ENCODE data around the gene TM7SF2.

TM7SF2 gene

GRCh38 chr11:65156256-65156655 lies 44.6 kb downstream of the TM7SF2 start:
- Histone ChIP-seq H3K9me3 (ENCODE audit: low read length) (no peaks in the 10 kb centered on the region), H3K4me1 (ENCODE audit: insufficient read depth, low read length, severe bottlenecking) (peaks cover 16% of the 10 kb centered on the region), H3K9me2 (ENCODE audit: low read depth, low read length) (no peaks in the 10 kb centered on the region), H3K79me2 (ENCODE audit: insufficient read depth, low read length) (no peaks in the 10 kb centered on the region), H3K27ac (ENCODE audit: low read depth, low read length, poor library complexity, severe bottlenecking) (no peak overlapping the region), H4K20me1 (ENCODE audit: insufficient read depth, low read length) (no peaks in the 10 kb centered on the region), H2AFZ (ENCODE audit: low read length) (no peak overlapping the region), H3K9ac (ENCODE audit: low read length) (no peak overlapping the region), H3K27me3 (ENCODE audit: insufficient read depth, low read length) (no peaks in the 10 kb centered on the region), H3K36me3 (ENCODE audit: insufficient read depth, low read length) (no peaks in the 10 kb centered on the region), H3K4me2 (ENCODE audit: low read length) (no peak overlapping the region), H3K4me3 (ENCODE audit: low read depth, low read length, poor library complexity, severe bottlenecking) (no peak overlapping the region), H3F3A (ENCODE audit: insufficient read depth, low read length) (no peaks in the 10 kb centered on the region)
- TF ChIP-seq EZH2 (IDR thresholded peaks at IDR 0.05; ENCODE audit: borderline replicate concordance, low read length) (no peak), CTCF (IDR thresholded peaks at IDR 0.05; ENCODE audit: low read length) (no peak)

GRCh38 chr11:65156926-65157325 lies 45.3 kb downstream of the TM7SF2 start:
- Histone ChIP-seq H3K79me2 (ENCODE audit: insufficient read depth, low read length) (no peaks in the 10 kb centered on the region), H3K27ac (ENCODE audit: low read depth, low read length, poor library complexity, severe bottlenecking) (no peak overlapping the region), H3K27me3 (ENCODE audit: insufficient read depth, low read length) (no peaks in the 10 kb centered on the region), H3K9me3 (ENCODE audit: low read length) (no peaks in the 10 kb centered on the region), H3K4me1 (ENCODE audit: insufficient read depth, low read length, severe bottlenecking) (peaks cover 13% of the 10 kb centered on the region), H3K36me3 (ENCODE audit: insufficient read depth, low read length) (no peaks in the 10 kb centered on the region), H2AFZ (ENCODE audit: low read length) (no peak overlapping the region), H4K20me1 (ENCODE audit: insufficient read depth, low read length) (no peaks in the 10 kb centered on the region), H3K9me2 (ENCODE audit: low read depth, low read length) (no peaks in the 10 kb centered on the region), H3K4me3 (ENCODE audit: low read depth, low read length, poor library complexity, severe bottlenecking) (no peak overlapping the region), H3F3A (ENCODE audit: insufficient read depth, low read length) (no peaks in the 10 kb centered on the region), H3K9ac (ENCODE audit: low read length) (no peak overlapping the region), H3K4me2 (ENCODE audit: low read length) (no peak overlapping the region)
- TF ChIP-seq EZH2 (IDR thresholded peaks at IDR 0.05; ENCODE audit: borderline replicate concordance, low read length) (no peak), CTCF (IDR thresholded peaks at IDR 0.05; ENCODE audit: low read length) (no peak)

GRCh38 chr11:65157336-65157735 lies 45.7 kb downstream of the TM7SF2 start:
- no peak overlapping the region for H2AFZ ChIP-seq (ENCODE audit: low read length)
- H3K4me1 ChIP-seq (ENCODE audit: insufficient read depth, low read length, severe bottlenecking), result peaks cover 9% of the 10 kb centered on the region
- TF ChIP-seq EZH2 (IDR thresholded peaks at IDR 0.05; ENCODE audit: borderline replicate concordance, low read length) (no peak), CTCF (IDR thresholded peaks at IDR 0.05; ENCODE audit: low read length) (no peak)
- no peak overlapping the region for H3K4me2 ChIP-seq (ENCODE audit: low read length)
- no peaks in the 10 kb centered on the region for H3K79me2 ChIP-seq (ENCODE audit: insufficient read depth, low read length)
- H3K36me3 ChIP-seq (ENCODE audit: insufficient read depth, low read length), result no peaks in the 10 kb centered on the region
- H3F3A ChIP-seq (ENCODE audit: insufficient read depth, low read length), result no peaks in the 10 kb centered on the region
- H3K9me3 ChIP-seq (ENCODE audit: low read length), result no peaks in the 10 kb centered on the region
- H3K9ac ChIP-seq (ENCODE audit: low read length), result no peak overlapping the region
- no peak overlapping the region for H3K27ac ChIP-seq (ENCODE audit: low read depth, low read length, poor library complexity, severe bottlenecking)
- no peak overlapping the region for H3K4me3 ChIP-seq (ENCODE audit: low read depth, low read length, poor library complexity, severe bottlenecking)
- H3K27me3 ChIP-seq (ENCODE audit: insufficient read depth, low read length), result no peaks in the 10 kb centered on the region
- no peaks in the 10 kb centered on the region for H4K20me1 ChIP-seq (ENCODE audit: insufficient read depth, low read length)
- H3K9me2 ChIP-seq (ENCODE audit: low read depth, low read length), result no peaks in the 10 kb centered on the region

All from OCI-LY1 (cell line).